Measurements from ENCODE around the gene RIC8B. TPM values are rescaled to one million over a fixed set of nuclear protein-coding genes. Genes with fewer than 3 reads are reported as not detected.

Gene RIC8B, protein sequence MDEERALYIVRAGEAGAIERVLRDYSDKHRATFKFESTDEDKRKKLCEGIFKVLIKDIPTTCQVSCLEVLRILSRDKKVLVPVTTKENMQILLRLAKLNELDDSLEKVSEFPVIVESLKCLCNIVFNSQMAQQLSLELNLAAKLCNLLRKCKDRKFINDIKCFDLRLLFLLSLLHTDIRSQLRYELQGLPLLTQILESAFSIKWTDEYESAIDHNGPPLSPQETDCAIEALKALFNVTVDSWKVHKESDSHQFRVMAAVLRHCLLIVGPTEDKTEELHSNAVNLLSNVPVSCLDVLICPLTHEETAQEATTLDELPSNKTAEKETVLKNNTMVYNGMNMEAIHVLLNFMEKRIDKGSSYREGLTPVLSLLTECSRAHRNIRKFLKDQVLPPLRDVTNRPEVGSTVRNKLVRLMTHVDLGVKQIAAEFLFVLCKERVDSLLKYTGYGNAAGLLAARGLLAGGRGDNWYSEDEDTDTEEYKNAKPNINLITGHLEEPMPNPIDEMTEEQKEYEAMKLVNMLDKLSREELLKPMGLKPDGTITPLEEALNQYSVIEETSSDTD
- total RNA-seq: 10 to 100 TPM; 11.0 to 12.7 TPM

DNA sequence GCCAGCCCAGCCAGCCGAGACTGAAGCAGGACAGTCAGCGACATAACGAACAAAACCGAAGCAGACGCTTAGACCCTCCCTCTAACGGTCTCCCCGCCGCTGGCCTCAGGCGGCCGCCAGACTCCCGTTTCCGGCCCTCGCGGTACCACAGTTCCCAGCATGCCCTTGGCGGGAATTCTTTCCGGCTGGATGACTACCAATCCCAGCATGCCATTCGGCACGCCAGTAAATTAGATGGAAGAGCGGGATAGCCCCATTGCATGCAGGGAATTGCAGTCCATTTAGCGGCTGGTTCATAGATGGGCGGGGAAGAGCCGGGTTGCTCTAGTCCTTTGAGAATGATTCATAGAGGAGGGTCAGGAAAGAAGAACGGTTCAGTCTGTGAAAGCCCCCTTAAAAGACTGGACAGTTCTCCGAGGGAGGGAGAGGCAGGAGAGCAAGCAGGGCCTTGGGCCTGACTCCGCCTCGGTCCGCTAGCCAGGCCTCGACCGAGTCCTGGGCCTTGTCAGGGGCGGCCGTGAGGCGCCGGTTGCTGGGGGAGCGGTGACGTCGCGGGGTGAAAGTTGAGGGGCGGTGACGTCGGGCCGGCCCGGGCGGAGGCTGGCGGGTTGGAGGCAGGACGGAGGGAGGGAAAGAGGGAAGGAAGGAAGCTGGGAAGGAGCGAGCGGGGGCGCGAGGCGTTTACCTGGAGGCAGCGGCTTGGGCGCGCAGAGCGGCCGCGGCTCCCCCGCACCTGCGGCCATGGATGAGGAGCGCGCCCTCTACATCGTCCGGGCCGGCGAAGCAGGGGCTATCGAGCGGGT is at the start of gene RIC8B:
Gene RIC8B (plus strand): TSS at position 678 of the 803 bp plus-strand sequence. CDS start 64 bp downstream, at position 742.

Other genes starting within 250 kb of the RIC8B start
- not detected for gene RFX4, start 191.7 kb upstream of the RIC8B start, total RNA-seq
- 10 to 100 TPM; 27.9 to 39.3 TPM for gene TMEM263, start 181.2 kb downstream of the RIC8B start, total RNA-seq
- gene MTERF2, start 212.5 kb downstream of the RIC8B start, total RNA-seq: 10 to 100 TPM in 1 of 2 donors, 1 to 10 TPM in 1; 9.7 to 12.7 TPM